NCI-H82 treated with DMSO at 0.1 percent for 48 hours (cell line): ENCODE results near the gene C6orf136.

Experiments used
- DNase-seq: peaks from one replicate; lab custom pipeline; 2025; ENCODE audit not compliant: unreplicated experiment; lab: John Stamatoyannopoulos, UW

The C6orf136 gene

GRCh38 chr6:30615958-30616810 is 30.7 kb upstream of the C6orf136 start:
- DNase-seq, result peak; percentile 70

DNA sequence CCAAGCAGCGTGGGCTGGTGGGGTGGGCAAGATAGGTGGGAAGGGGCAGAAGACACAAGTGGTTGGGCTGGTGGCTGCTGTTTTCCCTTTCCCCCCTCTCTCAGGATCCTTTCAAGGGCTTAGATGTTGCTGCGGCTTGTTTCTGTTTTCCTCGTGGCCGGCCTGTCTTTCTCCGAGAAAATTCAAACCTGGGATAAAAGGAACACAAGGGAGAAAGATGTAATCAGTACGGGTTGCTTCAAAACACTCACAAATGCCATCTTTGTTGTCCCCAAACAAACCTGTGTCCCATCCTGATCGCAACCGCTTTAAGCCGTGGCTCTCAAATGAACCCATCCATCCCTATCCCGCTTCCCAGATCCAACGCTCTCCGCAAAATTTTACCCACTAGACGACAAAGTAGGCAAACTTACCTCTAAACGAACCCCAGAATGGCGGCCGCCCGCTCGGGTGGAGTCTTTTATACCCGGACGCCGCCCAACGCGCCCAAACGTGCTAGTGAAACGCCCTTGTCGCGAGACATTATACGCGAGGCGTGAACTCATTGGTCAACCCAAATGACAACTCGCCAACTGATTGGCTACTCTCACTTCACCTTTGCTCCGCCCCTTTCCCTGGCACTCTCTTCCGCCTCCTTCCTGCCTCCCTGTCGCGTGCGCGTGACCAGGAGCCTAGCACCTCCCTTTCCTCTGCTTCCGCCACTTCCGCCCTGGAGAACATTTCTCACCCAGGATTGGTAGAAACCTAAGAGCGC is 29.9 kb upstream of the C6orf136 start, which contains the start of gene PPP1R10:
Gene PPP1R10 (minus strand): TSS at position 433 of the 754 bp plus-strand sequence. CDS start 7,299 bp downstream, outside the sequence.
- DNase-seq, result peak; percentile 100

DNA sequence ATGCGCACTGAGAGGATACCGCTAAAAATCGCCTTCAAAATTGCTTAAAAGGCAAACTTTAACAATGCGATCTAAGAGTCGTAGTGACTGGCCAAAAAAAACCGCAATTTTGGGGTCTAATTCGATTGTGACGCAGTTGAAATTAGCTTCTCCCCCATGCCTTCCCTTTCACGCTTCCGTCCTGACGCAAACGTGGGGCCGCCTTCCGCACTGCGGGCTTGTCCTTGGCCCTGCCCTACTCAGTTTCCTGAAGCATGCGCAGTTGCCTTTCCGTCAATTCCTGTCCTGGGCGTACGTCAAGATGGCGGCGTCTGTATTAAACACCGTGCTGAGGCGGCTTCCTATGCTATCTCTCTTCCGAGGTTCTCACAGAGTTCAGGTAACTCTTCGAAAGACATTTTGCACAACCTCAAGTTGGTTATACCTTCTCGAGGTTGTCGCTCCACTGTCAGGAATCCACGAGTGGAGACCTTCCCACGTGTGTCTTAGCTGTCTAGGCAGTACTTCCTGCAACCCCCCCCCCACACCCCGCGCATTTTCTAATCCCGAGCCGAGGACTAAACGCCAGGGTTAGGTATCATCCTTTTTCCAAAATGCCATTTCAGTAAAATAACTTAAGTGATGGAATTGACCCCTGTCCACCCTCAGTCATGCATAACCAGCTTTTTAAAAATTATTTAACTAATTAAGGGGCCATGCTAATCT is 29.2 kb upstream of the C6orf136 start, which contains the start of gene MRPS18B:
Gene MRPS18B (plus strand): TSS at position 276 of the 705 bp plus-strand sequence. CDS start 26 bp downstream, at position 302.
- DNase-seq, result peak; percentile 98

GRCh38 chr6:30618270-30618797 is 28.6 kb upstream of the C6orf136 start:
- no peak for DNase-seq

GRCh38 chr6:30619561-30619960 is 27.4 kb upstream of the C6orf136 start:
- DNase-seq, result no peak

- no peak for DNase-seq
Measured at GRCh38 chr6:30625511-30625910, 21.4 kb upstream of the C6orf136 start.

GRCh38 chr6:30626484-30627366 is 20.2 kb upstream of the C6orf136 start, which contains the start of gene ATAT1:
ATAT1 (plus strand) TSS chr6:30626874.
- DNase-seq, result peak; percentile 47

DNA sequence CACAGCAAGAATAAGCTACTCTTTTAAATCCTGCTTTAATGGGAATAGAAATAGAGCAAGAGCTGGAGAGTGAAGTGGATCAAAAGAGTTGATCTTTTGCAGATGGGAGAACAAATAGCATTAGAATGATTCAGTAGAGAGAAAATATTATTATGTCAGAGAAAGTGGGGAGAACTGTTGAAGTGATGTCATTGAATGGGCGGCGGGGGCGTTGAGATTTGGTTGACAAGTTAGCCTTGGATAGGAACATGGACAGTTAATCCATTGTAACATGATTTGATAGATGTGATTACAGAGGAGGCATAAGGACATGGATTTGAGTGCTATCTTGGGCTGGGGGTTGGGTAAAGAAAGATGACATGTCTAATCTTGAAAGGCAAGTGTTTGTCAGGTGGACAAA is 11.1 kb upstream of the C6orf136 start:
- no peak for DNase-seq

DNA sequence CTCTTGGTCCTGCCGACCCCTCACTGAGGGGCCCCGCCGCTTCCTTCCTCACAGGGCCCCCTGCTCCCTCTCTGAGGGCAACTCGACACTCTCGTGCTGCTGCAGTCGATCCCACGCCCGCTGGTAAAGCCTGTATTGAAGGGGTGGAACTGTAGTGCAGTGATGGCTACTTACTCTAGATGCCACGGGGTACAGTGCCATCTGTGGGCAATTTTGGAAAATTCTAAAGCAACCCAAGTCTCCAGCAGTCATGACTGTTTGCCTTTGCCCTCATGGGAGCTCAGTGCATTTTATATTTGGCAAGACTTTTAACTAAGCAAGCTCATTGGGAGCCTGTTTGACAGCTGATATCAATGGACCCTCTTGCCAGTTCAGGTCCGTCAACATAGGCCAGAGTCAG is 6.5 kb upstream of the C6orf136 start:
- DNase-seq, result no peak

- DNase-seq, result no peak
Measured at GRCh38 chr6:30641048-30641447, 5.9 kb upstream of the C6orf136 start.

- DNase-seq, result no peak
Measured at GRCh38 chr6:30643656-30644055, 3.3 kb upstream of the C6orf136 start.

- no peak for DNase-seq
Measured at GRCh38 chr6:30644769-30645168, 2.2 kb upstream of the C6orf136 start.

GRCh38 chr6:30645989-30646388 is 944 bp upstream of the C6orf136 start:
- DNase-seq, result no peak

GRCh38 chr6:30647242-30648116 is 546 bp downstream of the C6orf136 start:
- DNase-seq, result peak; percentile 76

- DNase-seq, result no peak
Measured at GRCh38 chr6:30651143-30651542, 4.2 kb downstream of the C6orf136 start.

DNA sequence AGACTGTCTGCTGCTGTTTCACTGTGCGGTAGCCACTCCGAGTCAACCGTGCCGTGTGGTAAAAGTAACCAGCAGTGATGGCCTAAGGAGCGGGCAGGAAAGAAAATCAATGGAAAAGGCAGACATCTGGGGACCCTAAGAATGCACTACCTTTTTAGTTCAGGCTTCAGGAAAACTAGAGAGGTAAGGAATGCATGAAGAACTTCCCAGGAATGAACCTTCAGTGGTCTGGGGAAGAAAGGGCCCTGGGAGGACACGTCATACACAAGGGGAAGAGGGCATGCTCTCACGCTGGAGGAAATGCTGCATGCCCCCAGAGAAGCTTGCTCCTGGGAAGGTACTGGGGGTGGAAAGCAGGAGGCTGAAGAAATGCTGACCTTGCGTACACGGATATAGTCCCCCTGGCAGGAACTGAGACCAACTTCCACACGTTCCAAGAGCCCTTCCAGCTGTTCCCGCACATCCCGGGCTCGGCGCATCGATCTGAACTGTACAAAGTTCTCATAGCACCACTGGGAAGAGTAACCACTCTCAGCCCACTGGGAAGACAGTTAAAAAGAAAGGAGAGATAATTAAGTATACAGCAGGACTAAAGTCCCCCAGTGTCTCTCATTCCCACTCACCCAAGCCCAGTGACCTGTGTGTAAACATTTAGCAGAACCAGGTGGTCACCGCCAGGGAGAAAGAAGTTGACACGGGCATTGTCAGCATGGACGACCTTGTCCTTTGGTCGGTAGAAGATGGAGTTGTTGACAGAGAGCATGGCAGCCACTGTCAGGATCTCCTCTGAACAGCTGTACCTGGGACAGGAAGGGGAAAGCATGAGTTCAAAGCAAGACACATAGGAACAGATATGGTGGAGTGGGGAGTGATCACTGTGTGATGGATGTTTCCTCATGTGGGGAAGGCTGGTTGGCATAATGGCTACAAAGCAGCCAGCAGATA is 8.1 kb downstream of the C6orf136 start:
- DNase-seq, result no peak

DNA sequence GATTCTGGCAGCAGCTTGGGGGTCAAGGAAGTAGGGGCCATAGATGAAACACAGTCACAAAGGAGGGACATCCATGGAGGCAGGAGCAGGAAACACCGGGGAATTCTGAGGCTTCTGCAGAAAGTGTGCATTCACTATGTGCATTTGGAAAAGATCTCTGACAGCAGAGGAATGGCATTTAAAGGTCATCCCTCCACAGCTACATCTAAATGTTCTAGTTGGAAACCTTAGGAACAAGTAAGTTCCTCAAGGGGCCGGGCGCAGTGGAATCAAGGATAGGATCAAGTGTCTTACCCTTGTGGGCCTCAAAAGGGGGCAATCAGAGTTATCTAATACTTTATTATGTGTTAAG is 8.8 kb downstream of the C6orf136 start:
- DNase-seq, result no peak

DNA sequence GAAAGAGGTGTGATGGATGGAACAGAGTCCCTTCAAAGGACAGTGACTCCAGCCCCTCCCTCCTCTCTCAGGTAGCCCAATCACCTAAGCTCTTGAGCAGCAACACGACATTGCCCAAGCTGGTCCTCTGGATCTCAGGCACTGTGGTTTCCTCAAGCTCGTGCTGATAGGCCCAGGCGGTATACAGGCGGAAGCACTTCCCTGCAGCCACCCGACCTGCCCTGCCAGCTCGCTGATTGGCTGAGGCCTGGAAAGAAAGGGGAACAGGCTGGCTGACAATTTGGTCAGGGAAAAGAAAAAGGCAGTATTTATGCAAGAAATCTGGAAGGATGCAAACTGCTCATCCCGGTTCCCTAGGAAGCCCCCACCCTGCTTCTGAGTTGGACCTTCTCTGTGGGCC is 9.6 kb downstream of the C6orf136 start:
- DNase-seq, result no peak
